Middle frontal gyrus (tissue), 1 donor: Measurements from ENCODE around the gene MST1.

ENCODE experiments used
- DNase-seq: peaks from one replicate; pipeline ENCODE4 v3.0.0-alpha.2; 2015; ENCODE audit warnings: low spot score; ENCODE audit errors: extremely low spot score

Gene MST1

DNA sequence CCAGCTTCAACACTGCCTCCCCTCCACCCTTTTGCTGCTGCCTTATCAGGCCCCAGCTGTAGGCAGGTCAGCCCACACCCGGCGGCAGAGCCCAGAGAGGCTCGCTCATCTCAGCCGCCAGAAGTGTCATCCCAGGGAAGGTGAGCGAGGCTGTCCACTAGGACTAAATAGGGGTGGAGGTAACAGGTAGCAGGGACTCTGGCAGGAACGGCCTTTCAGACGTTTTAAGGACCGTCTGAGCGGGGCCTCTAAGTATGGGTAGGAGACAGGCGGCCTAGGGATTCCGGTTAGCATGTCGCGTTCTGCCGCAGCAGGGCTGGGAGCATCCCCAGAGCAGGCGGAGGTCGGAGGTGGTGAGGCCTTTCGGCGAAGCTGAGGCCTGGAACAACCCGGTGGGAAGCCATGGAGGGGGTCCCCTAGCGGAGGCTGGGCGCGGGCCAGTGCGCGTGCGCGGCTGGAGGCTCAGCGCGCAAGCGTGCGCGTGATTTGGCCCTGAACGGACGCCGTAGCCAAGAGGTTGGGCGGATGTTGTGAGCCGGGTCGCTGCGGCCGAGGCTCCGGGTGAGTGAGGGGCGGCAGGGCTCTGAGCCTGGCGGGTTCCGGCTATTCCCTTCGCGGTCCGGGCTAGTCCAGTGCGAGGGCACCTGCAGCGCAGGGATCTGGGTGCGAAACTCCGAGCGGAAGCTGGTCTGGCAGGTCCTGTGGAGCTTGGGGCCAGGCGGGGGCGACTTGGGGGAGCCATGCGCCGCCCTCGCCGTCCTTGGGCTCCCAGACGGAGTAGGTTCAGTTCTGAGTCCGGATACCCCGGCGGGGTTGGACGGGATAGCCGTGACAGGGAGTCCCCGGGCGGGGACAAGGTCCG, at the start of gene MST1, which contains the start of gene RNF123:
Gene MST1, minus strand, starts transcription at position 429 of the 862 bp plus-strand sequence. CDS start 783 bp downstream, outside the sequence.
Gene RNF123, plus strand, starts transcription at position 512 of the 862 bp plus-strand sequence. CDS start 1,609 bp downstream, outside the sequence.
- DNase-seq, result peak; percentile 77

DNA sequence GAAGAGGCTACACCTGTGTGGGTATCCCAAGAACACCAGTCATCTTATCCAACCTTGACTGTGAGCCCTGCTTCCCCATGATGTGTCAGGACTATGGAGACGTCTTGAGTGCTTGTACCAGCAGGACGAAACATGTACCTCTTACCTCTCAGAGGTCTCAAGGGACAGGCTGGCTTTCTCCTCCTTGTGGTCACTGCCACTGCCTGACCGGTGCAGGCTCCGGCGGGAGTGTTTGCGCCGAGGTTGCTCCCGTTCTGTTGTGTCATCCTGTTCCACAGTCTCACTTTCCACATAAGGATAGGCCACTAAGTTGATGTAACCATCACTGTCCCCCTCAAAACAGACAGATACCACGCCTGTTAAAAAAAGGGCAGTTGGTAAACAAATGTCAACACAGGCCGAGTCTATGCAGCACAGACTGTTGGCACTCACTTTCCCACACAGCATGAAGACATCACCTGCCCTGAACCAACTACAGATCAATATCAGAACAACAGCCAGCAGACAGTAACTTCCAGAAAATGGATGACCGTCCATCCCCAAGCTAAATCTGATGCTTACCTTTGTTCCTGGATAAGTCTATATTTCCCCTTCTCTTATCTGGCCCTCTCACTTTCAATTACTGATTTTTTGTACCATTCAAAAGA, 48.9 kb upstream of the MST1 start:
- no peak for DNase-seq

DNA sequence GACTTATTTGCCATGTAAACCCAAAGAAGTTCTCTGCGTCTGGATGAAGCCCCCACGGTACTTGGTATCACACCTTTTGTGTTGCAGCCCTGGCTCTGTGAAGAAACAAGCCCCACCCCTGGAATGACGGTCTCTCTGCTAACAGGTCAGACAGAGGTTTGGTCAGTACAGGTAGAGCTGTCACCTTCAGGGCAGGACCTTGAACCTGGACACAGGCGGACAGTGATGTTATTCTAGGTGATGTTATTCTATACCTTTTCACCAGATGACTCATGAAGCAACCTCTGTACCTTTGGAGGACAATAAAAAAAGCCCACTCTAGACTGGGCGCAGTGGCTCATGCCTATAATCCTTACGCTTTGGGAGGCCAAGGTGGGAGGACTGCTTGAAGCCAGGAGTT, 45.5 kb upstream of the MST1 start:
- no peak for DNase-seq

DNA sequence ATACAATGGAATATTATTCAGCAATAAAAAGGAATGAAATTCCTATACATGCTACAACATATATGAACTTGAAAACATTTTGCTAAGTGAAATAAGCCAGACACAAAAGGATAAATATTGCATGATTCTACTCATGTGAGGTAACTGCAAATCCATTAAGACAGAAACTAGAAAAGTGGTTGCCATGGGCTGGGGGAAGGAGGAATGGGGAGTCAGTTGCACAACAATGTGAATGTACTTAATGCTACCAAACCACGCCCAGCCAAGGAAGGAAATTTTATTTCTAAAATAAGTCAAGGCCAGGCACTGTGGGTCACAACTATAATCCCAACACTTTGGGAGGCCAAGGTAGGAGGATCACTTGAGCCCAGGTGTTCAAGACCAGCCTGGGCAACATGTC, 44.3 kb upstream of the MST1 start:
- no peak for DNase-seq

DNA sequence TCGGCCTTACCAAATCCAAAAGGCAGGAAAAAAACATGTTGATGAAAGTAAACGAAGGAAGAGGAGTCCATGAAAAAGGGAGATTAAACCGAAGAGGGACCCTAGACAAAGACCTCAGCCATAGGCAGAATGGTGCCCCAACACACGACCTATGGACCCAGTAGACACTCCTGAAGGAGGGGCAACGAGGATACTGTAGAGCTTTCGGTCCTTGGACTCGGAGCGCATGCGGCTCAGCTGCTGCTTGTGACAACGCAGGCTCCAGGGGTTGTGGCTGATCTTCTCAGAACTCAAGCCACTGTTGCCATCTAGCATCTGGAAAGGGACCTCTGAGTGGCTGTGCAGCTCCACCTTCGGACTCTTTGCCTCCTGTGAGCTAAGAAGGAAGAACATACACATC, 43.3 kb upstream of the MST1 start:
- DNase-seq, result no peak

DNA sequence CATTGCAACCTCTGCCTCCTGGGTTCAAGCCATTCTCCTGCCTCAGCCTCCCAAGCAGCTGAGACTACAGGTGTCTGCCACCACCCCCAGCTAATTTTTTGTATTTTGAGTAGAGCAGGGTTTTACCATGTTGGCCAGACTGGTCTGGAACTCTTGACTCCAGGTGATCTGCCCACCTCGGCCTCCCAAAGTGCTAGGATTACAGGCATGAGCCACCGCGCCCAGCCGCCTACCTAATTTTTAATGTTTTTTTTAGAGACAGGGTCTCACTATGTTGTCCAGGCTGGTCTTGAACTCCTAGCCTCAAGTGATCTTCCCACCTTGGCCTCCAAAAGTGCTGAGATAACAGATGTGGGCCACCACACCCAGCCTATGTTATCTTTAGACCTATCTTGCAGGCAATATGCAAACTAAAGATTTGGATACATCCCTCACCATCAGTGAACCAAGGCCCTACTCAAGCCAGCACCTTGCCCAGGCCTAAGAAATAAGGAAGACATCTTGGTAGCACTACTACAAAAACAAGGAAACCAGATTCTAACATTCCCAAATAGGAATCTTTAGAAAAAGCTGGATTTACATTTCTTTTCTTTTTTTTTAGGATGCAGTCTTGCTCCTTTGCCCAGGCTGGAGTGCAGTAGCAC, 40.8 kb upstream of the MST1 start:
- no peak for DNase-seq

DNA sequence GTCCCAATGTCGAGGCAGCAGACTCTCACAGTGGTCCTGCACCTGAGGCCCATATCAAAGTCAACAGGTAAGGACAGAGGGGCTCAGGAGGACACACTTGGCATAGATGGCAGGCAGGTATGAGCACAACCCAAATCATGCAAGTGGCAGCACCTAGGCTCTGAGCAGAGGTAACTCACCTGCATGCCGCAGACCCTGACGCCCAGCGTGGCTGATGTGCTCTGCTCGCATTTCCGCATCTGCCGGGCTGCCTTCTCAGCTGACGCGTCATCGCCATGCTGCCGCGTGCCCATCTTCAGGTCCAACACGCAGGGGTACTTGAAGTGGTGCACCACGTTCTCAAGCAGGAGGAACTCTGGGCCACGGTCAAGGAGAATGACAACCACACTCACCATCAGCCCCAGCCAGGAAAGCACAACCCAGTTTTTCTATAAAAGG, 38.7 kb upstream of the MST1 start:
- no peak for DNase-seq

DNA sequence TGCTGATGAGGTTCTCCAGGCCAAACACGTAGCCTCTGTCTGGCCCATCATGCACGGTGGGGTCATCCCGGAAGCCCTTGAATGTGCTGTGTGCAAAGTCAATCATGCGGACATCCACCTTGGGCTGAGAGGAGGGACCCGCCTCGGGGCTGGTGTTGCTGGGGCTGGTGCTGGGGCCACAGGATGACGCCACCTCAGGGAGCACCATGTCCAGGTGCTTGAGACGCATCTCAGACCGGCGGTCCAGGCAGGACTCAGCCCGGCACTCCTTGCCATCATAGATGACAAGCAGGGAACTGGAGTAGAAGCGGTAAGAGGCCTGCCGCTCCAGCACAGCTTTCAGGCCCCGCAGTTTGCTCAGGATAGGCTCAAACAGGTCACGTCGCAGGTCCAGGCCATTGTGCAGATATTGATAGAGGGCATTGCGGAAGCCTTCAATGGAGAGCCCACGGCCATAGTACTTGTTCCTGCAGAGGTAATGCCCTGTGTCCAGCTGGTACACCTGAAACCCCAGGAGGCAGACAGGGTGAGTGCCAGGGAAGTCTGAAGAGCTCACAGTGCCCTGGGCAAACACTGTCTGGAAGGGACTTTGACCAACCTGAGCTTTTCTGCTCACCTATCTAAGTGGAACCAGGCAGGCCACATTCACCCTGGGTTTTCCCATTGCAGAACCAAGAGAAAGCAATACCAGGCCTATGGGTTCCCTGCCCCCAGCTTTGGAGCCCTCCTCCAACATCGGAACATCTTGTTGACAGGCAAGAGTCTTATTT, 38.1 kb upstream of the MST1 start:
- no peak for DNase-seq

DNA sequence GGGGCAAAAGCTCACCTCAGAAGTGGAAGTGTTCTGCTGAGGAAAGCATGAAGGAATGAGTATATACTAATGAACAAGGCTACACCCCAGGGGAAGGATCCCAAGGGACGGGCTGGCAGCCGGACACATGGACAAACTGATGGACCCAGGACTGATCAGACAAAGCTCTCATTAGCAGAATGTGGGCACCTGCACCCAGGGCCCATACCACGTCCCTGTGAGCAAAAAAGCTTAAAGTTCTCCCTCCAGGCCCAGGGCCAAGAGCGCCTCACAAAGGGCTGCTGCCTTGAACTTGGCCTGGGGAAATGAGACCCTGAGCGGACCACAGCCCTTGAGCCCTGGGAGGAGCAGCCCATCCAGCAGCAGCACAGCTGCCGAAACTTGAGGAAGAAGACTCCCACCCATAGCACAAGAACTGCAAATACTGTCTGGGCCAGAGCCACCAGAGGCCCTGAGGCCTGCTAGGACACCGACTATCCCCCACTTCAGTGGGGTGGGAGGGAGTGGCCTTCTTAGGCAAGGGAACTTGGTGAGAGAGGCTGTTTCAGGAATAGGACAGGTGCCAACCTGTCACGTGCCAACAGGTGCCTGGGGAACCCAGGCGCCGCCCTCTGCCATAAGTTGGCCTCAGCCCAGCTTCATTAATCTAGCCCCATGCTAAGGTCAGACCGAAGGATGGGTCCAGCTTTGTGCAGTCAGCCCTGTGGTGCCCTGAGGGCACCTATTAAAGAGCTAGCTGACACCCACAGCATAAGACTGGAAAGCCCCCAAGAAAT, 36.8 kb upstream of the MST1 start:
- no peak for DNase-seq

DNA sequence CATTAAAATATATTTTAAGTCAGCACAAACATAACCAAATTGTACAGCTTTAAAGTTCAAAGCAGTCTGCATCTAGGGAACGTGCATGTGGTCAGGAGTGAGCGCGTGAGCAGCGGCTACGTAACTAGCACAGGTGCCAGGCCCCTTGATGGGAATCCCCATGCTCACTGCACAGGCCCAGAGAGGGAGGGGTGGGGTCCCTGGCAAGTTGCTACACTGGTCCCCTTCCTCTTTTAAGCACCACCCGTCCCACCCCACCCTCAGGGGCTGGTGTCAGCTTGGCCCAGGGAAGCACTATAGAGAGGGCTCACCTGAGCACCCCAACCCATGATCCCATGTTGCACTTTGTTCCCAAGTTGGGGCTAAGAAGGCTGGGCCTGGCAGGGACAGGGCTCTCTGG, 35.3 kb upstream of the MST1 start:
- no peak for DNase-seq

DNA sequence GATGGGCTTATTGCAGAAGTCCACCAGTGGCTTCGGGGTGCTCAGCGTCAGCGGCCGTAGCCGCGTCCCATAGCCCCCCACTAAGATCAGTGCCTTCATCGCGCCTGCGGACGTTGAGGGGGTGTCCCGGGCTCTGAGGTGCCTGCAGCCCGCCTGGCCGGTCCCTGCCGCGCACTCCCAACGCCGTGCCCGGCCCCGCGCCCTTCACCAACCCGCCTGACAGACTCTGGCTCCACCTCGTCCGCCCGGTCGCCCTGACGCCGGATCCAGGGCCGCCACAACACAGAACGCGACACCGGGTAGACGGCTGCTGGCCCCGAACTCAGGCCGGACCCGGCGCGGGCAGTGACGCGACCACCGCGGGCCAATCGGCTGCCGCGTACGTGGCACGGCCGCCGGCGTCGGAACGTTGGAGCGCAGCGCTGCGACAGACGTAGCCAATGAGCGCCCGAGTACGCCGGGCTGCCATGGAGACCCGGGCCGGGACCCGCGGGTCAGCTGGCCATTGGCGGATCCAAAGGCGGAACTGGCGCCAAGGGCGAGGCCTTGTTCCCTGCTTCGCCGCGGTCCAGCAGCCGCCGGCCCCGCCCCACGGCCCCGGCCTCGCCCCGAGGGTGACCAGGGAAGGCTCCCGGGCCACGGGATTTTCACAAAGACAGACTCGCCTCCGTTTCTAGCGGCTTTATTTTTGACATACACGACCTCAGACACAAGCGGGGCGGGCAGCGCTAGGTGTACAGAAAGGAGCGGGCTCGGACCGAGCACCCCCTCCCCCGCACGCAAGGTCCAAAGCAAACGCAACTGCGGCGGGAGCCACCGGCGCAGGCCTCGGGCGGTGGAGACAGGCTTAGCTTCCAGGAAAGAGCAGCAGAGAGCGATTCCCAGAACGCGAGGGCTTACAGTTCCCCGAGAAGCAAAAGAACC, 34.6 kb upstream of the MST1 start, which contains the start of gene GMPPB:
Gene GMPPB, minus strand, starts transcription at position 324 of the 924 bp plus-strand sequence. Its CDS starts 225 bp downstream, at position 99.
- peak; percentile 97 for DNase-seq

DNA sequence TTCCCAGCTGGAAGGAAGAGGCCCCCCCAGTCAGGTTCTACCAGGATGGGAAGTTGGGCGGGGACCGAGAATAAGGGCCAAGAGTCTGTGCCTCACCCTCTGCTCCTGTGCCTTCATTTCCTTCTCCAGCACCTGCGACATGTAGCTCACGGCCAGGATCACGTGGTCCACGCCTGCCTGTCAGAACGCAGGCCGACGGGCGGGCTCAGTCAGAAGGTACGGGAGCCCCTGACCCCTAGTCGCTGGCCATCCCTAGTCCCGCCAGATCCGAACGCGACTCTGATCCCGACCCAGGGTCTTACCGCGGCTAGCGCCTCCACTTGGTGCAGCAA, 34.0 kb upstream of the MST1 start:
- no peak for DNase-seq

DNA sequence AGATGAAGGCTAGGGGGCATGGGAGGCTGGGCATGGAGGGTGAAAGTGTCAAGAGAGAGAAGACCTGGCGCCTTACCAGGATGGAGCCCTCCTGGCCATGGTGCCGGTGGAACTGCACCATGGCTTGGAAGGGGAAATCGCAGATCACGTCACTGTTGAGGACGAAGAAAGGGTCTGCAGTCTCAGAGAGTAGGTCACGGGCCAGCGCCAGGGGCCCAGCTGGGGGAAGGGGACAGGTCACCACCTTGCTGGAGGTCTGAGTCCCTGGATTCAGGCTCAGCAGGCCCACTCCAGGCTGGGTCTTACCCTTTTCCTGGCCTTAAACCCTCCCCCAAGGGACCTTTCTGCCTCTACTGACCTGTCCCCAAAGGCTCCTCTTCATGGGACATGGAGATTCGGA, 33.6 kb upstream of the MST1 start:
- no peak for DNase-seq

DNA sequence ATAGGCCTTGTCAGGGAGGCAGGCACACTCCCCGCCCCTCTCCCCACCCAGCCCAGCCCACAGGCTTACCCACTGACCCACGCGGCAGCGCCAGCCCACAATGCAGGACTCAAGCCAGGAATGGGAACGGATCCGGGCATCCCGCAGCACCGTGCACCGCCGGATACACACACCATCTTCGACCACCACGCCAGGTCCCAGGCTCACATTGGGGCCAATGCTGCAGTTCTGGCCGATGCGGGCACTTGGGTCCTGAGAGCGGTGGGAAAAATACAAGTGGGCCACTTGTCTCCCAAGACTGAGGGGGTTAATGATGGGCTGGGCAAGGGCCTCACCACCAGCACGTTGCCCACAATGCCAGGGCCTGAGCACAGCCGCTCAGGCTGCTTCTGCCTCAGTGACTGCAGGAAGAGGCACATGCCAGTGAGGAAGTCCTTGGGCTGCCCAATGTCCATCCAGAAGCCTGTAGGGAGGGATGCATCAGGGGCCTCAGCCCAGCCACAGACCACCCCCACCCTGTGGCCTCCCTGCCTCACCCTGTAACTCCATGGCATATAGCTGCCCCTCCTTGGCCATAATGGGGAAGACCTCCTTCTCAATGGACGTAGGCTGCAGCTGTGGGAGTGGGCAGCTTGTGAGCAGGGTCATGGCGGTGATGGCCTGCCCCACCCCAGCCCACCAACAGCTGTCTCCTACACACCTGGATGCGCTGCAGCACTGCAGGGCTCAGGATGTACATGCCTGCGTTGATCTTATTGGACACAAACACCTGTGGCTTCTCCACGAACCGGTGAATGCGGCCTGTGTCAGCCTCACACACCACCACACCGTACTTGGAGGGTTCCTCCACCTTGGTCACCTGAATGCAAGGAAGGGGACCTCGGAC, 32.9 kb upstream of the MST1 start:
- DNase-seq, result no peak

DNA sequence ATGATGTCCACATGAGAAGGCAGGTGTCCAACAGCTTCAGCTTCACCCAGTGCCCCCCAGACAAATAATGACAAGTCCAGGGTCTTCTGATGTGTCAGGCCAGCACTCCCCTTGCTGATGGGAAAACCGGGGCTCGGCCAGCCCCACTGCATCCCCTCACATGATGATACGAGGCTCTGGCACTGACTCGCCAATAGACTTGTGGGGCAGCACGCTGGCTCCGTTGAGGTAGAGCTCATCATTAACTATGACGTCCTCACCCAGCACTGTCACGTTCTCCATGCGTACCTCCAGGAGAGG, 32.3 kb upstream of the MST1 start:
- DNase-seq, result no peak

DNA sequence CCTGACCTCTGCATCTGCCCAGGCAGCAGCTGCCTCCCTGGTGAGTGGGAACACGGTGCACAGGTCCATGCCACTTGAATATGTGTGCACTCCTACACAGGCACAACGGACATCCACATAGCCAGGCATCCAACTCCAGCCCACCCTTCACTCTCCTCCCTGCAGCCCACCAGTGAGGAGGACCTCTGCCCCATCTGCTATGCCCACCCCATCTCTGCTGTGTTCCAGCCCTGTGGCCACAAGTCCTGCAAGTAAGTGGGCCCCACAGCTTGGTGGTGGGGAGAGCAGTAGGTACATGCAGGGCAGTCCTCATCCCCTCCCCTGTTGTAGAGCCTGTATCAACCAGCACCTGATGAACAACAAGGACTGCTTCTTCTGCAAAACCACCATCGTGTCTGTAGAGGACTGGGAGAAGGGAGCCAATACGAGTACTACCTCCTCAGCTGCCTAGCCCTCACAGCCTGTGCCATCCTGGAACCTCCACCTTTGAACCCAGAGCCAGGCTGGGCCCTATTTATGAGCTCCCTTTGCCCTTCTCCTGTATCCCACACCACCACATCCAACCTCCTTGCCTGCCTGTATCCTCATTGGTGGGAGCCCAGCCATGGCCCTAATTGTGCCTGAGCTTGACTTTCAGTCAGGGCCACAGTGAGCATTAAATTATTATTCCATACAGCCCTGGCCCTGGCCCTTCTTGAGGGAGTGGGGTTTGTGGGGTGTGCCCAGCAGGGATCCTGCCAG, 31.8 kb upstream of the MST1 start:
- DNase-seq, result no peak

DNA sequence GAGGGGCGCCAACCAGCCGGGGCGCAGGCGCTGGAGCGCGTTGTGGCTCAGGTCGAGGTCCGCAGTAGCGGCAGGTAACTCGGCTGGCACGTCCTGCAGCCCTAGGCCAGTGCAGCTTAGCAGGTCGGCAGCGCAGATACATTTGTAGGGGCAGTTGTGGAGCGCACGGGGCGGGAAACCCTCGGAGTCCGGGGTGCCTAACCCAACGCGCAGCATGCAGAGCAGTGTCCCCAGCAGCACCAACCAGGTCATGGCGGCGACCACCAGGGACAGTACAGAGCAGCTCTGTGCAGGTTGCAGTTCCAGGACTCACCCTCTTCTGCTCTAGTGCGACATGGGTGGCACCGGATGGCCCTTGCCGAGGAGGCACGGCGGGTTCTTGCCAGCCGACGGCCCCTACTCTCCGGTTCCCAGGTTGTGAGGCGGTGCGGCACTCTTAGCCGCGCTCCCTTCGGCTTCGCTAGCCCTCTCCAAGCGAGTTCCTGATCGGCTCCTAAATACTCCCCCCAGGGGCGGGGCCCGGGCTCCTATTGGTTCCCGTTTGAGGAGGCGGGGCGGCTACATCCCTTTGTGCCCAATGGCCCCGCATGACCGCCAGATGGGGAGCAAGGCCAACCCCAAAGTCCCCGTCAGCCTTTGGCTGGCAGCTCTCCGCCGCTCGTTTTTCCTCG, 30.1 kb upstream of the MST1 start, which contains the start of gene AMIGO3:
Gene AMIGO3, minus strand, starts transcription at position 471 of the 671 bp plus-strand sequence. Its CDS starts 219 bp downstream, at position 252.
- DNase-seq, result peak; percentile 87
